Amniotic stem cell (primary cell): ENCODE results near the gene RPL13.

Experiments
- DNase-seq: peaks from one replicate; lab custom pipeline; 2025; lab: John Stamatoyannopoulos, UW

RPL13 gene

GRCh38 chr16:89545044-89545830, 15.2 kb upstream of the RPL13 start:
- no peak for DNase-seq

- DNase-seq: no peak
Measured at GRCh38 chr16:89545831-89546574, 14.5 kb upstream of the RPL13 start.

GRCh38 chr16:89546781-89547180, 13.7 kb upstream of the RPL13 start:
- no peak for DNase-seq

GRCh38 chr16:89547291-89547690, 13.2 kb upstream of the RPL13 start:
- DNase-seq: no peak

- DNase-seq: no peak
Measured at GRCh38 chr16:89547860-89548259, 12.6 kb upstream of the RPL13 start.

GRCh38 chr16:89548344-89549006, 12.0 kb upstream of the RPL13 start:
- DNase-seq: no peak

GRCh38 chr16:89549007-89549700, 11.3 kb upstream of the RPL13 start:
- no peak for DNase-seq

- no peak for DNase-seq
Measured at GRCh38 chr16:89550421-89551007, 10.0 kb upstream of the RPL13 start.

GRCh38 chr16:89552329-89552728, 8.2 kb upstream of the RPL13 start:
- no peak for DNase-seq

- DNase-seq: no peak
Measured at GRCh38 chr16:89552913-89553312, 7.6 kb upstream of the RPL13 start.

GRCh38 chr16:89553733-89554132, 6.7 kb upstream of the RPL13 start:
- no peak for DNase-seq

GRCh38 chr16:89554343-89554742, 6.1 kb upstream of the RPL13 start:
- DNase-seq: no peak

GRCh38 chr16:89555265-89555664, 5.2 kb upstream of the RPL13 start:
- no peak for DNase-seq

GRCh38 chr16:89555780-89556179, 4.7 kb upstream of the RPL13 start:
- no peak for DNase-seq

- peak; percentile 46 for DNase-seq
Measured at GRCh38 chr16:89556750-89557689, 3.5 kb upstream of the RPL13 start.

GRCh38 chr16:89557690-89558490, 2.6 kb upstream of the RPL13 start:
- no peak for DNase-seq

GRCh38 chr16:89561142-89561883, 831 bp downstream of the RPL13 start:
- no peak for DNase-seq

GRCh38 chr16:89561884-89562599, 1.6 kb downstream of the RPL13 start:
- no peak for DNase-seq

GRCh38 chr16:89562939-89563338, 2.5 kb downstream of the RPL13 start:
- DNase-seq: no peak
